GM13977 (cell line): ENCODE results near the gene RBM46.
"Not testable (repeated sequence)": the region's sequence is repeated elsewhere in the genome, so short reads cannot be mapped to it uniquely, and the experiment has no call there.

Source experiments
- DNase-seq: peaks from one replicate; pipeline ENCODE4 v3.0.0; 2012; ENCODE audit warnings: low spot score
- CTCF ChIP-seq: IDR thresholded peaks from 2 replicates; pipeline ENCODE4 v1.5.1; 2012; ENCODE audit warnings: mild to moderate bottlenecking, control low read depth; ENCODE audit not compliant: insufficient read depth; ENCODE audit errors: extremely low read depth, missing control alignments
- in situ Hi-C: fragments of 300-500 bp; cut with MboI; formaldehyde crosslinking; loops from one replicate; pipeline ENCODE4 v1.12.0; 2022; ENCODE audit warnings: low sequenced_read_pairs, low pct_unique_long_range_greater_than_20kb, mixed read lengths, inconsistent platforms; ENCODE audit not compliant: unreplicated experiment

RBM46 gene

GRCh38 chr4:154868414-154869194 is 87.5 kb downstream of the RBM46 start:
- no peak for DNase-seq
- in situ Hi-C loops: no loop called here
- no peak for TF ChIP-seq CTCF

GRCh38 chr4:154869301-154869700 is 88.2 kb downstream of the RBM46 start:
- DNase-seq: no peak
- TF ChIP-seq CTCF: no peak
- in situ Hi-C loops: no loop called here

GRCh38 chr4:154872198-154872597 is 91.1 kb downstream of the RBM46 start:
- in situ Hi-C loops: no loop called here
- no peak for DNase-seq
- TF ChIP-seq CTCF: no peak

- in situ Hi-C loops: not testable (repeated sequence)
Measured at GRCh38 chr4:154874049-154874448, 93.0 kb downstream of the RBM46 start.

GRCh38 chr4:154877110-154877760 is 96.2 kb downstream of the RBM46 start:
- in situ Hi-C loops: no loop called here
- DNase-seq: no peak
- TF ChIP-seq CTCF: no peak

More at GRCh38 chr4:154874049-154874448, 93.0 kb downstream of the RBM46 start:
- not testable (repeated sequence) for DNase-seq
